GM12865 (cell line): Measurements from ENCODE around the gene TBC1D9.

Experiments used
- DNase-seq: peaks from one replicate; pipeline ENCODE4 v3.0.0; 2010; ENCODE audit warnings: low read depth
- H3K4me3 ChIP-seq: 2 replicates; pipeline ENCODE4 v1.5.1; 2011; ENCODE audit warnings: mild to moderate bottlenecking, low read depth, low read length, control low read depth
- CTCF ChIP-seq: IDR thresholded peaks from 2 replicates; pipeline ENCODE4 v1.5.1; 2011; ENCODE audit warnings: low read length, control low read depth, low read depth, inconsistent platforms; ENCODE audit not compliant: insufficient read depth; ENCODE audit errors: missing control alignments

Gene TBC1D9

DNA sequence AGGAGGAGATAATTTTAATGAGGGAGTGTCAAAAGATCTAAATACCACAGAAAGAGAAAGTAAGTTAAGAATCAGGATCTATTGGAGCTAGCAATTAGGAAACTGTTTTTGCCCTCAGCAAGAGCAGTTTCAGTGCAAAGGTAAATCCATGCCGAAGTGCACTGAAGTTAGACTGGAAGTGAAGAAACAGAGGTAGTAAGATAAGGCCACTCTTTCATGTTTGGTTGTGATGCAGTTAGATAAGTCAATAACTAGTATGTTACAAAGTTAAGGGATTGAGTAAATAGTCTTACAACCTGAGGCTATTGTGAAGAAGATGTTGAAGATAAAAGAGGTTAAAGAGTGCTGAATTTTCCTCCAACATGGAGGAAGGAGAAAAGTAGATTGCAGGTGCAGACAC is 140.7 kb downstream of the TBC1D9 start:
- H3K4me3 ChIP-seq, result no peak overlapping the region
- TF ChIP-seq CTCF, result no peak
- no peak for DNase-seq

- no peak overlapping the region for H3K4me3 ChIP-seq
- TF ChIP-seq CTCF, result no peak
- DNase-seq, result no peak
Measured at GRCh38 chr4:140612357-140612756, 143.8 kb downstream of the TBC1D9 start.

DNA sequence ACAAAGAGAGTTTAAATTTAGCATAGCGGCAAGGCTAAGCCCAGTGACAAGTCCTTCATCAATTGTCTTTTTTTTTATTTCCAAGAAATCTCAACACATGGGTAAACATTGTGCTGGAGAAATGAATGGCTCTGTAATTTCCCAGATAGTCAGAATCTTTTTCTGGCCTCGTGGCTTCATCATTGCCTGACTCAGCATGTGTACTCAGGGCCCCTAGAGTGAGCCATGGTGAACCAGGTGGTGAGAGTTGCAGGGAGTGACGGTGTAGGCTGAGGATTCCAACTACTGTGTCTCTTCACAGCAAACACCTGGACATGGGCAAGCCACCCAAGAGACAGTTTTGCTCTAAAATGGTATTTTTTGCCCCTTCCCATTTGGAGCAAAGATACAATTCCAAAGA is 144.3 kb downstream of the TBC1D9 start:
- H3K4me3 ChIP-seq, result no peak overlapping the region
- TF ChIP-seq CTCF, result no peak
- DNase-seq, result no peak

DNA sequence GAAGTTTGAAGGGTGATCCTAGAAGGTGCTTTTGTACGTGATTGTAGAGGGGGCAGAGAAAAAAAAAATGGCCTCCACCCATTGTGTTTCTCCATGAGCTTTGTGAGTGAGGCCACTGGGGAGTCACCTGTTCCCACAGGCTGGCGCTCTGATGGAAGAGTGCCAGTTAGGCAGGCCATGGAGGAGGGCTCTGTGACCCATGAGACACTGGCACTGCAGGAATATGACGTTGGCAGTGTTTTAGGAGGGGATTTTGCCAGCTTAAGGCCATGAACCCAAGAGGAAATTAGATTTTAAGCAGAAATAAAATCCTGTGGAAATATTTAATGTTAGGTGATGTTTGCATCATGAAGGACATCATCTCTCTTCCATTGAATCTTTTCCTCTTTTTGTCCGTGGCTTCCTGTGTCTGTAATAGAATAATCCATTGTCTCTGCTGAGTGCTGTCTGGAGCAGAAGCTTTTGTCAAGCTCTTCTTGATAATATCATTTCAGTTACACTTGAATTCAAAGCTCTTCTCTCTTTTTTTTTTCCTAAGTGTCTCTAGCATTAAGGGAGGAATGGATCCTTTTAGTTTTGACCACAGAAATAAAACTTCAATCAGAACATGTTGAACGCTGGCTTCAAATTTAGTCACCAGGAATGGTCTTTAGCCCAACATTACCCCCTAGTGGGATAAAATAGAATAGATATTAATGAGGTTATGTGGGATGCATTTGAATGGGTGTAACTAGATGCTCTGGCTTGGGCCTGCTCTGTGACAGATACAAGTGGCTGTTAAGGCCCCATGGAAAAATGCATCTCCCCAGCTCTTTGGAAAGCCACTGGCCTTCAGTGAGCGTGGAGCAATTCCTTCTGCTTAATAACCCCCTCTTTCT is 146.4 kb downstream of the TBC1D9 start:
- H3K4me3 ChIP-seq, result no peak overlapping the region
- peak; percentile 45 for TF ChIP-seq CTCF
- DNase-seq, result peak; percentile 40

- no peak for DNase-seq
- H3K4me3 ChIP-seq, result no peak overlapping the region
- TF ChIP-seq CTCF, result no peak
Measured at GRCh38 chr4:140607852-140608251, 148.3 kb downstream of the TBC1D9 start.

DNA sequence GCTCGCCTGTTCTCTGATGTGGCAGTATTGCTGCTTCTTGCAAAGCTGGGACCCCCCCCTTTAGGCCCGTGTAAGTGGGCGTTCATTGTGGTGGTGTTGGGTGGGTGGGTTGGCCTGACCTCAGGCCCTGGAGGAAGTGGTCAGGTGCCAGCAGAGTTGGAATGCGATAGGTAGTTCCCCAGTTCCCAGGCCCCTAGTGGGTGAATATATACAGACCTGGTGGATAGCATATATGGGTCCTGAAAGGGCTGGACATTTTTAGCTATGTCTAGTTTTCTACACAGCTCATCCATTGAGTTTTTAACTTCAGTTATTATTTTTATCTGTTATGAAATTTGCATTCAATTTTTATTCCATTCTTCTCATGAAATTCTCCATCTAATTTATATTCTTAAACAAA is 151.6 kb downstream of the TBC1D9 start:
- no peak for DNase-seq
- no peak for TF ChIP-seq CTCF
- no peak overlapping the region for H3K4me3 ChIP-seq

- no peak for TF ChIP-seq CTCF
- H3K4me3 ChIP-seq, result no peak overlapping the region
- no peak for DNase-seq
Measured at GRCh38 chr4:140603286-140603685, 152.9 kb downstream of the TBC1D9 start.
